ENCODE results near the gene KLHL22.
"Not testable (repeated sequence)": the region's sequence is repeated elsewhere in the genome, so short reads cannot be mapped to it uniquely, and the experiment has no call there.

Gene KLHL22

GRCh38 chr22:20523086-20523983 is 27.7 kb upstream of the KLHL22 start:
- peak; percentile 30 for DNase-seq

- DNase-seq: no peak
Measured at GRCh38 chr22:20522134-20523004, 26.8 kb upstream of the KLHL22 start.

- DNase-seq: no peak
Measured at GRCh38 chr22:20520093-20520511, 24.5 kb upstream of the KLHL22 start.

- no peak for DNase-seq
Measured at GRCh38 chr22:20519558-20519957, 24.0 kb upstream of the KLHL22 start.

- no peak for DNase-seq
Measured at GRCh38 chr22:20517841-20518592, 22.4 kb upstream of the KLHL22 start.

GRCh38 chr22:20517422-20517821 is 21.8 kb upstream of the KLHL22 start:
- DNase-seq: no peak

GRCh38 chr22:20516399-20516798 is 20.8 kb upstream of the KLHL22 start:
- DNase-seq: no peak

- DNase-seq: no peak
Measured at GRCh38 chr22:20514658-20515406, 19.2 kb upstream of the KLHL22 start.

- DNase-seq: no peak
Measured at GRCh38 chr22:20511578-20512229, 16.1 kb upstream of the KLHL22 start.

GRCh38 chr22:20510811-20511577 is 15.4 kb upstream of the KLHL22 start:
- DNase-seq: no peak

- DNase-seq: peak; percentile 62
Measured at GRCh38 chr22:20509344-20510047, 13.9 kb upstream of the KLHL22 start.

GRCh38 chr22:20508815-20509271 is 13.2 kb upstream of the KLHL22 start:
- no peak for DNase-seq

- DNase-seq: not testable (repeated sequence)
Measured at GRCh38 chr22:20508067-20508755, 12.6 kb upstream of the KLHL22 start.

- DNase-seq: peak; percentile 89
Measured at GRCh38 chr22:20507253-20508066, 11.9 kb upstream of the KLHL22 start, which contains the start of gene MED15. Gene MED15, plus strand, starts transcription at chr22:20507610. Its CDS starts 69 bp downstream, at chr22:20507679.

- DNase-seq: no peak
Measured at GRCh38 chr22:20506543-20507252, 11.1 kb upstream of the KLHL22 start.

GRCh38 chr22:20504293-20504922 is 8.8 kb upstream of the KLHL22 start:
- not testable (repeated sequence) for DNase-seq

- no peak for DNase-seq
Measured at GRCh38 chr22:20503816-20504215, 8.2 kb upstream of the KLHL22 start.

Measured in CD4-positive, alpha-beta T cell treated with Interleukin-10 for 1 hour (primary cell).